PFSK-1 (cell line): ENCODE data around the gene CCDC70.

Experiments
- REST ChIP-seq, 2 experiments: IDR thresholded peaks; 2 replicates each; pipeline versions ENCODE4 v1.6.1 to v1.8.0; 2011 to 2012; ENCODE audit warnings: low read depth in 2 of 2, low read length in 2 of 2, control low read depth in 1 of 2, inconsistent platforms in 1 of 2, mild to moderate bottlenecking in 1 of 2, moderate library complexity in 1 of 2; ENCODE audit not compliant: insufficient read depth in 1 of 2
- TAF1 ChIP-seq: IDR thresholded peaks from 2 replicates; pipeline ENCODE4 v1.6.1; 2012; ENCODE audit warnings: low read length, control low read depth, borderline replicate concordance; ENCODE audit not compliant: insufficient read depth

DNA sequence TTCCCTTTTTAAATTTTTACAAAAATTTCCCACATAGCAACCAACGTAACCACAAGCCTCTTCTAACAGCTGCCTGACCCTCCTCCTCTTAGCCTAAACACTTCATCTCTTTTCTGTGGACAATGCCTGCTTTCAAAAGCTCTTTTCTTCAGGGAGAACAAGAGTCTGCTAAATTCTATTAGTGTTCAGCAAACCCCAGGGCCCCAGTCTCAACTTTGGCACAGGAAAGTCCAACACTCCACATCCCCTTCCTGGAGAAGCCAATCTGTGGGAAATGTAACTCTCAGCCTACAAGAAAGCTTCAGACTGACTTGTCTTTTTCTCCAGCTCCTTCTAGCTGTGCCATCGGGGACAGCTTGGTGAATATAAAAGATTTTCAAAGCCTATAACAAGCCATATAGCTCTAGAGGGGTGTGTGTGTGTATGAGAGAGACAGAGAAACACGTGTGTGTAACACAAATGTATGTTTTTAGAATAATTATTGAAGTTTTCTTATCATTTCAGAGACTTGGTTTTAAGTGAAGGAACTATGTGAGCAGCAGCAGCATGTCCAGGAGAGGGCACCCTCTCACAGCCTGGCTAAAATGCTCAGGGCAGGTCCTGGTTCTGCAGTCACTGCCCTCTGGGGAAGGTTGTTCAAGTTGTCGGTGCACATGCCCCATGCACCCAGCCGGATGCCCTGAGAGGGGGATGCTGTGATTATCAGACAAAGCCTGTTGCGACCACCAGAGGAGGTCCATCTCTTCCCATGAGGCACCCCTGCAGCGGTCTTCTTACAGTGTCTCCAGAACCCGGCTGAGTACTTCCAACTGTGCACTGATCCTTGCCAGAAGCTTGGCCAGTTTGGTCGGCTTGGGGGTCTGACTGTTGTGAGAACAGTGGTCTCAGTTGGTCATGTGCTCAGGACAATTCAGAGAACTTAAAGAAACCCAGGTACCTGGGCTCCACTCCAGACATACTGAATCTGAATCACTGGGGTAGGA, 34.4 kb downstream of the CCDC70 start:
- no peak for TF ChIP-seq TAF1
- no peak for TF ChIP-seq REST (IDR thresholded peaks at IDR 0.05; ENCODE audit: insufficient read depth in 1 of 2, low read depth in 2 of 2, low read length in 2 of 2)
